K562 (cell line): ENCODE data around the gene TFAP2D. TPM values are rescaled to one million over a fixed set of nuclear protein-coding genes. Genes with fewer than 3 reads are reported as not detected.

Source experiments
- ATAC-seq: fragments of 200-7000 bp; cut with Tn5 transposase; 3 replicates; pipeline ENCODE4 v1.9.1; 2020; ENCODE audit warnings: moderate library complexity
- BruUV-seq: library from RNA; stranded (reverse); fragments of 400-500 nt; replicated peaks from 2 replicates; lab custom pipeline; 2021; lab: Mats Ljungman, UMichigan
- CTCF ChIA-PET: fragments of 300-600 bp; formaldehyde crosslinking; extraction: SDS; loops from one replicate; lab custom pipeline; 2021; ENCODE audit warnings: low intra/inter-chr PET ratio; lab: Yijun Ruan, JAX
- POLR2A ChIA-PET: fragments of 300-600, 350-650 bp; sonication (Branson Sonifier 250); formaldehyde crosslinking; extraction: SDS; loops from one replicate; lab custom pipeline; 2021; ENCODE audit warnings: antibody characterized with exemption, inconsistent platforms; lab: Yijun Ruan, JAX
- DNase-seq, 4 experiments: peaks; one replicate each; pipeline versions ENCODE4 v3.0.0 to v3.0.0-alpha.2; 2011 to 2018; ENCODE audit warnings: low spot score in 3 of 4, mixed read lengths in 3 of 4; ENCODE audit errors: extremely low read depth in 1 of 4
- FAIRE-seq: peaks from 2 replicates; lab custom pipeline; 2011; peaks lifted over from hg19 to GRCh38; lab: Jason Lieb, UNC
- H2AFZ ChIP-seq: 2 replicates; pipeline ENCODE4 v1.6.0; 2011; ENCODE audit warnings: low read depth, low read length, control low read depth, inconsistent platforms
- H3K27ac ChIP-seq: fragments of 200-600 bp; 3 replicates; pipeline ENCODE4 v1.8.0; 2011; ENCODE audit warnings: low read depth, mild to moderate bottlenecking, control low read depth, inconsistent platforms, low read length, moderate library complexity, mixed read lengths; ENCODE audit errors: extremely low read depth
- H3K27me3 ChIP-seq, 2 experiments: fragments of 300-600 bp in 1 of 2; 2 replicates in 1 of 2; 3 replicates in 1 of 2; pipeline versions ENCODE4 v1.6.0 to v1.8.0; 2011; ENCODE audit warnings: inconsistent platforms in 2 of 2, low read length in 2 of 2, mild to moderate bottlenecking in 1 of 2, mixed read lengths in 1 of 2, moderate library complexity in 1 of 2; ENCODE audit not compliant: control insufficient read depth in 2 of 2, insufficient read depth in 2 of 2
- H3K36me3 ChIP-seq: fragments of 300-600 bp; 3 replicates; pipeline ENCODE4 v1.8.0; 2011; ENCODE audit warnings: mild to moderate bottlenecking, low read length, inconsistent platforms; ENCODE audit not compliant: control insufficient read depth, insufficient read depth
- H3K4me1 ChIP-seq, 2 experiments: fragments of 200-600 bp in 1 of 2; replicated peaks in 1 of 2; 2 replicates in 1 of 2; 3 replicates in 1 of 2; pipeline versions ENCODE4 v1.5.1 to v1.8.0; 2011; ENCODE audit warnings: inconsistent platforms in 2 of 2, low read length in 2 of 2, mild to moderate bottlenecking in 1 of 2, mixed read lengths in 1 of 2, moderate library complexity in 1 of 2; ENCODE audit not compliant: control insufficient read depth in 2 of 2, insufficient read depth in 2 of 2
- H3K4me2 ChIP-seq: 2 replicates; pipeline ENCODE4 v1.6.1; 2011; ENCODE audit warnings: low read length, control low read depth, inconsistent platforms, mixed read lengths; ENCODE audit not compliant: insufficient read depth
- H3K4me3 ChIP-seq: fragments of 200-600 bp; sonication (generic), shearing (Covaris generic); 2 replicates; pipeline ENCODE4 v1.5.1; 2016; ENCODE audit warnings: control low read depth, inconsistent platforms
- H3K79me2 ChIP-seq: fragments of 200-600 bp; 3 replicates; pipeline ENCODE4 v1.8.0; 2011; ENCODE audit warnings: low read length, inconsistent platforms; ENCODE audit not compliant: control insufficient read depth, insufficient read depth
- H3K9ac ChIP-seq, 2 experiments: 2 replicates each; pipeline versions ENCODE4 v1.6.0 to v1.6.1; 2011; ENCODE audit warnings: low read depth in 2 of 2, low read length in 2 of 2, control low read depth in 1 of 2, inconsistent platforms in 1 of 2, mild to moderate bottlenecking in 1 of 2, mixed read lengths in 1 of 2; ENCODE audit not compliant: insufficient read depth in 1 of 2
- H3K9me1 ChIP-seq: one replicate; pipeline ENCODE4 v1.6.0; 2011; ENCODE audit warnings: inconsistent platforms, mild to moderate bottlenecking, low read length, moderate library complexity; ENCODE audit not compliant: control insufficient read depth, insufficient read depth
- H3K9me3 ChIP-seq: replicated peaks from 2 replicates; pipeline ENCODE4 v1.5.1; 2011; ENCODE audit warnings: low read depth, low read length, inconsistent platforms; ENCODE audit not compliant: control insufficient read depth, insufficient read depth
- H4K20me1 ChIP-seq: replicated peaks from 2 replicates; pipeline ENCODE4 v1.6.1; 2011; ENCODE audit warnings: low read length, inconsistent platforms, mixed read lengths; ENCODE audit not compliant: control insufficient read depth, insufficient read depth
- CCNT2 ChIP-seq: IDR thresholded peaks from 2 replicates; pipeline ENCODE4 v1.6.1; 2011; ENCODE audit warnings: borderline replicate concordance, low read depth, mild to moderate bottlenecking, moderate library complexity, mixed read lengths, low read length; ENCODE audit not compliant: insufficient read length; ENCODE audit errors: extremely low read depth
- ERF ChIP-seq: fragments of 450-650 bp; formaldehyde crosslinking; IDR thresholded peaks from 2 replicates; pipeline ENCODE4 v1.4.0; 2020; ENCODE audit warnings: mild to moderate bottlenecking, mixed read lengths
- FOXM1 ChIP-seq, 2 experiments: fragments of 450-650 bp in 1 of 2; sonication (generic) in 1 of 2; formaldehyde crosslinking in 1 of 2; IDR thresholded peaks; 2 replicates each; pipeline versions ENCODE4 v1.6.1 to v1.9.0; 2017 to 2022; ENCODE audit warnings: low read depth in 2 of 2, mild to moderate bottlenecking in 2 of 2, missing genetic modification reagents in 1 of 2, moderate library complexity in 1 of 2
- ZBTB17 ChIP-seq: fragments of 450-650 bp; formaldehyde crosslinking; IDR thresholded peaks from 2 replicates; pipeline ENCODE4 v1.4.0; 2020; ENCODE audit warnings: mild to moderate bottlenecking
- ZFPM2 ChIP-seq: fragments of 250-450 bp; sonication (Bioruptor Pico); IDR thresholded peaks from 2 replicates; pipeline ENCODE4 v1.5.1; 2022; ENCODE audit warnings: mild to moderate bottlenecking
- WGBS: fragments of 100-300 bp; shearing (Covaris generic); methylation state at CpG from one replicate; pipeline ENCODE4 v1.1.6; 2016; ENCODE audit warnings: low coverage, mixed read lengths; ENCODE audit not compliant: insufficient coverage; ENCODE audit errors: missing lambda C conversion rate; 5-methylcytosine and 5-hydroxymethylcytosine counted together
- in situ Hi-C: fragments of 300-500 bp; cut with MboI; formaldehyde crosslinking; loops from 4 replicates; pipeline ENCODE4 v1.15.0; 2018; ENCODE audit warnings: inconsistent platforms, mixed read lengths
- intact Hi-C: fragments of 100-400 bp; cut with micrococcal nuclease; formaldehyde crosslinking; loops from 2 replicates; pipeline ENCODE4 v1.14.2; 2022
- polyA plus RNA-seq, 8 experiments: library from polyadenylated mRNA; depleted of rRNA in 4 of 8; stranded (reverse) in 5 of 8; unstranded in 3 of 8; fragments of >200 nt; fragmentation: Nextera tagmentation in 2 of 8; fragmentation: Illumina TruSeq in 1 of 8; extraction: Ambion mirVana in 2 of 8; extraction: Trizol in 1 of 8; gene quantifications; 2 replicates each; pipeline versions ENCODE4 v1.2.1 to v1.2.3, GENCODE V29; 2011 to 2014; ENCODE audit warnings: inconsistent platforms in 1 of 8, missing spikeins in 1 of 8
- total RNA-seq, 7 experiments: library from RNA; depleted of rRNA in 6 of 7; stranded (reverse); fragments of >200 nt in 6 of 7; fragmentation: Illumina TruSeq in 2 of 7; extraction: Trizol in 2 of 7; gene quantifications; 2 replicates each; pipeline versions ENCODE4 v1.2.1 to v1.2.3, GENCODE V29; 2011 to 2021; ENCODE audit warnings: low replicate concordance in 1 of 7
- TF ChIP-seq, protein P1 (sequence below): sonication (generic); IDR thresholded peaks from 2 replicates; pipeline ENCODE4 v1.6.1; 2016
- TF ChIP-seq, protein P2 (sequence below), 2 experiments: fragments of 450-650 bp; conservative IDR thresholded peaks; 2 replicates each; pipeline ENCODE4 v1.6.1; 2017; ENCODE audit warnings: mild to moderate bottlenecking in 2 of 2, moderate library complexity in 2 of 2
- TF ChIP-seq, protein P3 (sequence below): fragments of 450-650 bp; IDR thresholded peaks from 2 replicates; pipeline ENCODE4 v1.6.1; 2016
- TF ChIP-seq, protein P4 (sequence below): fragments of 450-650 bp; IDR thresholded peaks from 2 replicates; pipeline ENCODE4 v1.6.1; 2016; ENCODE audit warnings: low read depth

TFAP2D gene
- total and polyA plus RNA-seq, 9 of the 15 experiments (the other 6 are each of a cell fraction or from before 2014, with no cell fraction given) = not detected

DNA sequence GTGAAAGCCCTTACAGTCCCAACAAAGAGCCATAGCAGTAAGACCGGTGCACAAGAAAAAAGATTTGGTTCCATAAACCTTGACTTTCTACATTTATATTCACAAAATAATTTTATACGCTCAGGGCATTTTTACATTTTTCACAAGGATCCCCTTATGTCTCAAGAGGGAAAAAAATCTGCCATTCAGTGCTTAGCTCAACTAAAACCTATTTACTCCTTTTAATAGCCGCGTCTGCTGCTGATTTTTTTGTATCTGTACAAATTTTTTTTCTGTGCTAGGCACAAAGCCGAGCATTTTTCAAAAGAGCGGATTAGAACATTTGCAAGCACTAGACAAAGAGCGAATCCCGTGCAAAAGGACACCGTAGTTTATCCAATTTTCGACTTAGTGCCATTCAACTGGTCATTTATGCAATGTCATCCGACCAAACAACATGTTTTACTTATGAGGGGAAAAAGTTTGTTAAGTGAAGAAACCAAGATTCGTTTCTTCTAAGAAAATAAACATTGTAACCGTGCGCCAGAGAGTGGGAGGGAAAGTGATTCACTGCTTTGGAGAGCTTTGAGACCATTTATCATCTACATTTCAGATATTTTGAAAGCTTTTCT, 3.7 kb downstream of the TFAP2D start:
- WGBS = 1% methylated on average over 14 of the region's 14 CpGs
- in situ Hi-C loops (no loop called here), intact Hi-C loops (no loop called here)
- H3K79me2 ChIP-seq = no peaks in the 10 kb centered on the region
- DNase-seq (no peak), FAIRE-seq (no peak), ATAC-seq (no peak)
- CTCF ChIA-PET = no interaction called here
- no peak overlapping the region for H3K9ac ChIP-seq
- H3K4me3 ChIP-seq = no peak overlapping the region
- H3K4me1 ChIP-seq = no peaks in the 10 kb centered on the region
- peaks cover 13 to 21% of the 10 kb centered on the region in 2 experiments; a peak in 3 of 5 replicates for H3K27me3 ChIP-seq
- BruUV-seq = no TSS peak
- no peaks in the 10 kb centered on the region for H3K9me3 ChIP-seq
- H3K4me2 ChIP-seq = no peak overlapping the region
- no peaks in the 10 kb centered on the region for H4K20me1 ChIP-seq
- POLR2A ChIA-PET = no interaction called here
- no peak overlapping the region for H2AFZ ChIP-seq
- H3K36me3 ChIP-seq = no peaks in the 10 kb centered on the region
- H3K9me1 ChIP-seq = no peaks in the 10 kb centered on the region
- H3K27ac ChIP-seq = no peak overlapping the region
- TF ChIP-seq FOXM1 (IDR thresholded peaks at IDR 0.05; ENCODE audit: low read depth) (no peak), FOXM1 (CRISPR knock-in tag; IDR thresholded peaks at IDR 0.05; ENCODE audit: low read depth) (no peak), ZBTB17 (CRISPR knock-in tag) (no peak), ERF (CRISPR knock-in tag) (no peak), ZFPM2 (CRISPR knock-in tag) (no peak), CCNT2 (no peak)
- TF ChIP-seq, protein P1, sequence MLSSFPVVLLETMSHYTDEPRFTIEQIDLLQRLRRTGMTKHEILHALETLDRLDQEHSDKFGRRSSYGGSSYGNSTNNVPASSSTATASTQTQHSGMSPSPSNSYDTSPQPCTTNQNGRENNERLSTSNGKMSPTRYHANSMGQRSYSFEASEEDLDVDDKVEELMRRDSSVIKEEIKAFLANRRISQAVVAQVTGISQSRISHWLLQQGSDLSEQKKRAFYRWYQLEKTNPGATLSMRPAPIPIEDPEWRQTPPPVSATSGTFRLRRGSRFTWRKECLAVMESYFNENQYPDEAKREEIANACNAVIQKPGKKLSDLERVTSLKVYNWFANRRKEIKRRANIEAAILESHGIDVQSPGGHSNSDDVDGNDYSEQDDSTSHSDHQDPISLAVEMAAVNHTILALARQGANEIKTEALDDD = no peak
- TF ChIP-seq, protein P2, sequence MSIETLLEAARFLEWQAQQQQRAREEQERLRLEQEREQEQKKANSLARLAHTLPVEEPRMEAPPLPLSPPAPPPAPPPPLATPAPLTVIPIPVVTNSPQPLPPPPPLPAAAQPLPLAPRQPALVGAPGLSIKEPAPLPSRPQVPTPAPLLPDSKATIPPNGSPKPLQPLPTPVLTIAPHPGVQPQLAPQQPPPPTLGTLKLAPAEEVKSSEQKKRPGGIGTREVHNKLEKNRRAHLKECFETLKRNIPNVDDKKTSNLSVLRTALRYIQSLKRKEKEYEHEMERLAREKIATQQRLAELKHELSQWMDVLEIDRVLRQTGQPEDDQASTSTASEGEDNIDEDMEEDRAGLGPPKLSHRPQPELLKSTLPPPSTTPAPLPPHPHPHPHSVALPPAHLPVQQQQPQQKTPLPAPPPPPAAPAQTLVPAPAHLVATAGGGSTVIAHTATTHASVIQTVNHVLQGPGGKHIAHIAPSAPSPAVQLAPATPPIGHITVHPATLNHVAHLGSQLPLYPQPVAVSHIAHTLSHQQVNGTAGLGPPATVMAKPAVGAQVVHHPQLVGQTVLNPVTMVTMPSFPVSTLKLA (conservative IDR thresholded peaks at IDR 0.05) = no peak
- TF ChIP-seq, protein P3, sequence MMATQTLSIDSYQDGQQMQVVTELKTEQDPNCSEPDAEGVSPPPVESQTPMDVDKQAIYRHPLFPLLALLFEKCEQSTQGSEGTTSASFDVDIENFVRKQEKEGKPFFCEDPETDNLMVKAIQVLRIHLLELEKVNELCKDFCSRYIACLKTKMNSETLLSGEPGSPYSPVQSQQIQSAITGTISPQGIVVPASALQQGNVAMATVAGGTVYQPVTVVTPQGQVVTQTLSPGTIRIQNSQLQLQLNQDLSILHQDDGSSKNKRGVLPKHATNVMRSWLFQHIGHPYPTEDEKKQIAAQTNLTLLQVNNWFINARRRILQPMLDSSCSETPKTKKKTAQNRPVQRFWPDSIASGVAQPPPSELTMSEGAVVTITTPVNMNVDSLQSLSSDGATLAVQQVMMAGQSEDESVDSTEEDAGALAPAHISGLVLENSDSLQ = no peak
- TF ChIP-seq, protein P4, sequence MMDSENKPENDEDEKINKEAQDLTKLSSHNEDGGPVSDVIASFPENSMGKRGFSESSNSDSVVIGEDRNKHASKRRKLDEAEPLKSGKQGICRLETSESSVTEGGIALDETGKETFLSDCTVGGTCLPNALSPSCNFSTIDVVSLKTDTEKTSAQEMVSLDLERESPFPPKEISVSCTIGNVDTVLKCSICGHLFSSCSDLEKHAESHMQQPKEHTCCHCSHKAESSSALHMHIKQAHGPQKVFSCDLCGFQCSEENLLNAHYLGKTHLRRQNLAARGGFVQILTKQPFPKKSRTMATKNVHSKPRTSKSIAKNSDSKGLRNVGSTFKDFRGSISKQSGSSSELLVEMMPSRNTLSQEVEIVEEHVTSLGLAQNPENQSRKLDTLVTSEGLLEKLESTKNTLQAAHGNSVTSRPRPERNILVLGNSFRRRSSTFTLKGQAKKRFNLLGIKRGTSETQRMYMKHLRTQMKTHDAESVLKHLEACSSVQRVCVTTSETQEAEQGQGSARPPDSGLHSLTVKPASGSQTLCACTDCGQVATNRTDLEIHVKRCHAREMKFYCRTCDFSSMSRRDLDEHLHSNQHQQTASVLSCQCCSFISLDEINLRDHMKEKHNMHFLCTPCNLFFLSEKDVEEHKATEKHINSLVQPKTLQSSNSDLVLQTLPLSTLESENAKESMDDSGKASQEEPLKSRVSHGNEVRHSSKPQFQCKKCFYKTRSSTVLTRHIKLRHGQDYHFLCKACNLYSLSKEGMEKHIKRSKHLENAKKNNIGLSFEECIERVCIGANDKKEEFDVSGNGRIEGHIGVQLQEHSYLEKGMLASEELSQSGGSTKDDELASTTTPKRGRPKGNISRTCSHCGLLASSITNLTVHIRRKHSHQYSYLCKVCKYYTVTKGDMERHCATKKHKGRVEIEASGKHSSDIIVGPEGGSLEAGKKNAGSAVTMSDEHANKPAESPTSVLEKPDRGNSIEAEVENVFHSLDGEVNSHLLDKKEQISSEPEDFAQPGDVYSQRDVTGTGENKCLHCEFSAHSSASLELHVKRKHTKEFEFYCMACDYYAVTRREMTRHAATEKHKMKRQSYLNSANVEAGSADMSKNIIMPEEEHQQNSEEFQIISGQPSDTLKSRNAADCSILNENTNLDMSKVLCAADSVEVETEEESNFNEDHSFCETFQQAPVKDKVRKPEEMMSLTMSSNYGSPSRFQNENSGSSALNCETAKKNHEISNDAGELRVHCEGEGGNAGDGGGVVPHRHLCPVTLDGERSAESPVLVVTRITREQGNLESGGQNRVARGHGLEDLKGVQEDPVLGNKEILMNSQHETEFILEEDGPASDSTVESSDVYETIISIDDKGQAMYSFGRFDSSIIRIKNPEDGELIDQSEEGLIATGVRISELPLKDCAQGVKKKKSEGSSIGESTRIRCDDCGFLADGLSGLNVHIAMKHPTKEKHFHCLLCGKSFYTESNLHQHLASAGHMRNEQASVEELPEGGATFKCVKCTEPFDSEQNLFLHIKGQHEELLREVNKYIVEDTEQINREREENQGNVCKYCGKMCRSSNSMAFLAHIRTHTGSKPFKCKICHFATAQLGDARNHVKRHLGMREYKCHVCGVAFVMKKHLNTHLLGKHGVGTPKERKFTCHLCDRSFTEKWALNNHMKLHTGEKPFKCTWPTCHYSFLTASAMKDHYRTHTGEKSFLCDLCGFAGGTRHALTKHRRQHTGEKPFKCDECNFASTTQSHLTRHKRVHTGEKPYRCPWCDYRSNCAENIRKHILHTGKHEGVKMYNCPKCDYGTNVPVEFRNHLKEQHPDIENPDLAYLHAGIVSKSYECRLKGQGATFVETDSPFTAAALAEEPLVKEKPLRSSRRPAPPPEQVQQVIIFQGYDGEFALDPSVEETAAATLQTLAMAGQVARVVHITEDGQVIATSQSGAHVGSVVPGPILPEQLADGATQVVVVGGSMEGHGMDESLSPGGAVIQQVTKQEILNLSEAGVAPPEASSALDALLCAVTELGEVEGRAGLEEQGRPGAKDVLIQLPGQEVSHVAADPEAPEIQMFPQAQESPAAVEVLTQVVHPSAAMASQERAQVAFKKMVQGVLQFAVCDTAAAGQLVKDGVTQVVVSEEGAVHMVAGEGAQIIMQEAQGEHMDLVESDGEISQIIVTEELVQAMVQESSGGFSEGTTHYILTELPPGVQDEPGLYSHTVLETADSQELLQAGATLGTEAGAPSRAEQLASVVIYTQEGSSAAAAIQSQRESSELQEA = no peak
